ENCODE results near the gene GET4. TPM values are rescaled to one million over a fixed set of nuclear protein-coding genes. Genes with fewer than 3 reads are reported as not detected.

The GET4 gene
- total RNA-seq, 2 donors from 2014 or later: 50.0 to 91.9 TPM

DNA sequence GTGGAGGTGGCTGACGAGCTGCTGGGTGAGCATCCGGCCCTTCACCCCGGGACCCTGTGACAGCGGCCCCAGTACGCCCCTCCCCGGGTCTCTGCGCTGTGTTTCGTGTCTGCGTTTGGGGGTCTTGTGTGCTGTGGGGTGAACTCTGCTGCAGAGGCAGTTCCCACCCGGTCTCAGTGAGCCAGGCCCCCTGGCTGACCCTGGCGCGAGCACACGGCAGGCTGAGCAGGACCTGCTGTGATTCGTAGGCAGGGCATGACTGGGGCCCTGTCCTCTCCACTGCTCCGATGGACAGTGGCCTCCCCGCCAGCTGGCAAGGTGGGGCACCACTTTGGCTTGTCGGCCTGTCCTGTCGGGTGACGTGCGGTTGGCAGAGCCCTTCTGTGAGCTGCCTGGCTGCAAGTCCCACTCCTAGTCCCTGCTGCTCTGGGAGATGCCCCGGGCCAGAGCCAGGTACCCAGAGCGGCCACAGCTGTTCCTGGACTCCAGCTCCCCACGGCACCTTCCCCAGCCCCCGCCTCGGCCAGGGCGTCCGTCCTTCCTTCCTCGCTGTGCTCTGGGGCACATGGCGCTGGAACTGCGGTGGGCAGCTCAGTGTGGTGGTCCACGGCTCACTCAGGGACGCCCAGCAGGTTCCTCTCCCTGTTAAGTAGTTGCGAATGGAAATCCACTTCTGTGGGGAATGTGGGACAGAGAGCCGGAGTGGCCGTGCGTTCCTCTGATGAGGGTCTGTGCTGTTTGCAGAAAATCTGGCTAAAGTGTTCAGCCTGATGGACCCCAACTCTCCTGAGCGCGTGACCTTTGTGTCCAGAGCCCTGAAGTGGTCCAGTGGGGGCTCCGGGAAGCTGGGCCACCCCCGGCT is 10.5 kb downstream of the GET4 start:
- TF ChIP-seq POLR2AphosphoS5 (IDR thresholded peaks at IDR 0.05) (no peak), POLR2A (IDR thresholded peaks at IDR 0.05) (no peak)
- TF ChIP-seq, protein P1, sequence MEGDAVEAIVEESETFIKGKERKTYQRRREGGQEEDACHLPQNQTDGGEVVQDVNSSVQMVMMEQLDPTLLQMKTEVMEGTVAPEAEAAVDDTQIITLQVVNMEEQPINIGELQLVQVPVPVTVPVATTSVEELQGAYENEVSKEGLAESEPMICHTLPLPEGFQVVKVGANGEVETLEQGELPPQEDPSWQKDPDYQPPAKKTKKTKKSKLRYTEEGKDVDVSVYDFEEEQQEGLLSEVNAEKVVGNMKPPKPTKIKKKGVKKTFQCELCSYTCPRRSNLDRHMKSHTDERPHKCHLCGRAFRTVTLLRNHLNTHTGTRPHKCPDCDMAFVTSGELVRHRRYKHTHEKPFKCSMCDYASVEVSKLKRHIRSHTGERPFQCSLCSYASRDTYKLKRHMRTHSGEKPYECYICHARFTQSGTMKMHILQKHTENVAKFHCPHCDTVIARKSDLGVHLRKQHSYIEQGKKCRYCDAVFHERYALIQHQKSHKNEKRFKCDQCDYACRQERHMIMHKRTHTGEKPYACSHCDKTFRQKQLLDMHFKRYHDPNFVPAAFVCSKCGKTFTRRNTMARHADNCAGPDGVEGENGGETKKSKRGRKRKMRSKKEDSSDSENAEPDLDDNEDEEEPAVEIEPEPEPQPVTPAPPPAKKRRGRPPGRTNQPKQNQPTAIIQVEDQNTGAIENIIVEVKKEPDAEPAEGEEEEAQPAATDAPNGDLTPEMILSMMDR (IDR thresholded peaks at IDR 0.05): no peak
- DNase-seq (ENCODE audit: low spot score): no peak
- Histone ChIP-seq H3K36me3 (peaks cover 0 to 14% of the 10 kb centered on the region in 2 donors), H3K4me3 (no peak overlapping the region), H3K9me3 (no peaks in the 10 kb centered on the region), H3K27me3 (replicated peaks; ENCODE audit: insufficient read depth) (no peaks in the 10 kb centered on the region), H3K4me1 (replicated peaks) (peaks cover 11% of the 10 kb centered on the region), H3K27ac (no peak overlapping the region)
- intact Hi-C loops (cut with DNase I): no loop called here
- WGBS: 86% methylated on average over 36 of the region's 40 CpGs

DNA sequence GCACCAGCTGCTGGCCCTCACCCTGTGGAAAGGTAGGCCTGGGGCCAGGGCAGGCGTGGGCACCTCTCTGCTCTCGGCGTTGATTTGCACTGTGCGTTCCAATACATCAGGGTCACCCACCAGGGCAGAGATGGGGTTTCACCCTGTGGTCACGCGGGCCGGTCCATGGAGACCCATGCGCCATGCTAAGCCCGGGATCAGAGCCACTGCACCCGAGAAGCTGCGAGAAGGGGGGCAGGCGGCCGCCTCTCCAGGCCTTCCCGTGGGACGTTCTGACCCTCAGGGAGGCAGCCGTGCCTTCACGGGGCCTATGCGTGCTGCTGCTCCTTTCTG is 11.1 kb downstream of the GET4 start:
- TF ChIP-seq POLR2A (IDR thresholded peaks at IDR 0.05): no peak
- TF ChIP-seq, protein P1 (IDR thresholded peaks at IDR 0.05): no peak
- H3K27me3 ChIP-seq (replicated peaks; ENCODE audit: insufficient read depth): no peaks in the 10 kb centered on the region
- no peak overlapping the region for H3K4me3 ChIP-seq
- no peak for DNase-seq (ENCODE audit: low spot score)
- H3K27ac ChIP-seq: no peak overlapping the region
- intact Hi-C loops (cut with DNase I): no loop called here
- peaks cover 0 to 18% of the 10 kb centered on the region in 2 donors for H3K36me3 ChIP-seq
- peaks cover 11% of the 10 kb centered on the region for H3K4me1 ChIP-seq (replicated peaks)
- 97% methylated on average over 15 of the region's 18 CpGs for whole genome bisulfite sequencing
- H3K9me3 ChIP-seq: no peaks in the 10 kb centered on the region

DNA sequence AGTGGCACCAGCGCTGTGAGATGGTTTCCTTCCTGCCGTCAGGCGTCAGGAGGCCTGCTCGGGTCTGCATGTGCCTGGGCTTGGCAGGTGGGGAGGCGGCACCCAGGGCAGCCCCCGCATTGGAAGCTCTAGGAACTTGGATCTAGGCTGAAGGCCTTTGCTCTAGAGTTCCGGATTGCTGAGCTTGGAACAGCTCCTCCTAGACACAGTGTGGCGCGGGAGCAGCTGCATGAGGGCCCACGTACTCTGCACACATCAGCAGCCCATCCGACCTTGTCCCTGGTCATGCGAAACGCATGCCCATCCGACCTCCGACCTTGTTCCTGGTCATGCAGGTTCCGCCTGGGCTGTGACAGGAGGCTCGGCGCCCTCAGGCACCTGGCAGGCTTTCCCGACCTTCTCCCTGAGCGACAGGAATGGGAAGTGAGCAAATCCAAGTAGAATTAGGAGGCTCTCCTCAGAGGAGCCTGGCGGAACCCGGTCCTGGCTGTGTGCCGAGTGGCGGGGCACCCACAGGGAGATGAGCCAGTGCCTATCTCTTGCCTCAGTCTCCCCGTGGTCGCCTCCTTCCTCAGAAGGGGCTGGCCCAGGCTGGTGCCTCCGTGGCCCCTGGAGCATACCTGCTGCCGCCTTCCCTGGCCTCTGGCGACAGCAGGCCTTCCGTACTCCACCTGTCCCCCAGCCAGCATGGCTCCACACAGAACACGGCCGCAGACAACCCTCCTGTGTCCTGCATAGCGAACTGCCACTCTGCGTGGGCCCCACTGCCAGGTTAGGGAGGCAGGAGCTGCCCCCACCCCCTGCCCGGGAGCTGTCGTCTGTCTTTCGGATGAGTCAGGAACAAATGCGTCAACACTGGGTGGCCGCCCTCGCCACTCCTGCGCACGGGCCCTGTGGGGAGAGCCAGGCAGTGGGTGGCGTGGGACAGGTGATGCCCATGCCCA is 12.0 kb downstream of the GET4 start:
- Histone ChIP-seq H3K4me1 (replicated peaks) (peaks cover 8% of the 10 kb centered on the region), H3K27ac (no peak overlapping the region), H3K4me3 (no peak overlapping the region), H3K9me3 (no peaks in the 10 kb centered on the region), H3K27me3 (replicated peaks; ENCODE audit: insufficient read depth) (no peaks in the 10 kb centered on the region), H3K36me3 (peaks cover 0 to 18% of the 10 kb centered on the region in 2 donors)
- no peak for DNase-seq (ENCODE audit: low spot score)
- 87% methylated on average over 34 of the region's 43 CpGs for WGBS
- intact Hi-C loops (cut with DNase I): no loop called here
- TF ChIP-seq POLR2AphosphoS5 (IDR thresholded peaks at IDR 0.05): no peak
- TF ChIP-seq, protein P1 (IDR thresholded peaks at IDR 0.05): no peak

DNA sequence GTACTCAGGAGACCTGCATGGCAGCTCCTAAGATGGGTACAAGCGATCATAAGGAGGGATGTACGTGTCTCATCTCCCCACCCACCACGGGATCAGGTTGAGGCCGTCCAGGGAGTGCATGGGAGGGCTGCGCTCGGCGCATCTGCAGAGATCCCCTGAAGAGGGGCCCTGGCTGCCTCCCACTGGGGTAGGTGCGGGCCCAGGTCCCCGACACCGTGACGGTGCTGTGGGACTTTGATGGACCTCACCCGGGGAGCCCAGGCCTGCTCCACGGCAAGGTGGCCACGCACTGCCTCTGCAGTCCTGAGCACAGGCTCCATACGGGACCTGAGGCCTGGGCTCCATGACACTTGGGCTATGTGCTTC is 12.7 kb downstream of the GET4 start:
- WGBS: 92% methylated on average over 15 of the region's 15 CpGs
- Histone ChIP-seq H3K4me3 (no peak overlapping the region), H3K36me3 (peaks cover 0 to 22% of the 10 kb centered on the region in 2 donors), H3K27me3 (replicated peaks; ENCODE audit: insufficient read depth) (no peaks in the 10 kb centered on the region), H3K9me3 (no peaks in the 10 kb centered on the region), H3K27ac (no peak overlapping the region), H3K4me1 (replicated peaks) (peaks cover 8% of the 10 kb centered on the region)
- intact Hi-C loops (cut with DNase I): no loop called here
- TF ChIP-seq POLR2A (IDR thresholded peaks at IDR 0.05): no peak
- DNase-seq (ENCODE audit: low spot score): no peak

DNA sequence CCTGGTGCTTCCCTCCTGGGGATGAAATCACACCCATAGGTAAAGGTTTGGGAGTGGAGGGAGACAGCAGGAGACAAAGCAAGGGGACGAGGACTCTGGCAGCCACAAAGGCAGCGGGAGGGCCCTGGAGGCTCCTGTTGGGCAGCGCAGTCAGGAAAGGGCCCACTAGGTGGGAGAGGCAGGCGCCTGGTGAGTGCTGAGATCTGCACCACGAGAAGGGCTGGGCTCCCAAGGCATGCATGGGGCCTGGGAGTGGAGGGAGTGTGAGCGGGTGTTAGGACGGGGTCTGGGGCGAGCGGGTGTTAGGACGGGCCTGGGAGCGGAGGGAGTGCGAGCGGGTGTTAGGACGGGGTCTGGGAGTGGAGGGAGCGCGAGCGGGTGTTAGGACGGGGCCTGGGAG is 13.0 kb downstream of the GET4 start:
- Histone ChIP-seq H3K36me3 (peaks cover 0 to 25% of the 10 kb centered on the region in 2 donors), H3K27ac (no peak overlapping the region), H3K9me3 (no peaks in the 10 kb centered on the region), H3K4me3 (no peak overlapping the region), H3K27me3 (replicated peaks; ENCODE audit: insufficient read depth) (no peaks in the 10 kb centered on the region), H3K4me1 (replicated peaks) (peaks cover 8% of the 10 kb centered on the region)
- no peak for DNase-seq (ENCODE audit: low spot score)
- TF ChIP-seq POLR2AphosphoS5 (IDR thresholded peaks at IDR 0.05) (no peak), POLR2A (IDR thresholded peaks at IDR 0.05) (no peak)
- TF ChIP-seq, protein P1 (IDR thresholded peaks at IDR 0.05): no peak
- intact Hi-C loops (cut with DNase I): no loop called here
- WGBS: 96% methylated on average over 17 of the region's 18 CpGs
